A549 (cell line): ENCODE results near the gene EPS8L2.

Experiments
- CTCF ChIP-seq: fragments of >200 bp; sonication (Bioruptor Twin); formaldehyde crosslinking; IDR thresholded peaks from 3 replicates; pipeline ENCODE4 v1.5.1; 2016
- HDAC2 ChIP-seq: fragments of 200-600 bp; sonication (generic); IDR thresholded peaks from 2 replicates; pipeline ENCODE4 v1.6.1; 2016
- HOXA7 ChIP-seq: fragments of 250-450 bp; sonication (Bioruptor Pico); IDR thresholded peaks from 2 replicates; pipeline ENCODE4 v1.5.0; 2020; ENCODE audit warnings: mild to moderate bottlenecking, moderate library complexity
- JUNB ChIP-seq: fragments of >200 bp; sonication (Bioruptor Twin); formaldehyde crosslinking; IDR thresholded peaks from 2 replicates; pipeline ENCODE4 v1.6.1; 2016
- KDM1A ChIP-seq: fragments of 200-600 bp; sonication (generic); IDR thresholded peaks from 2 replicates; pipeline ENCODE4 v1.6.1; 2016; ENCODE audit warnings: low read depth, mild to moderate bottlenecking
- KDM5A ChIP-seq: fragments of 200-600 bp; sonication (generic); IDR thresholded peaks from 2 replicates; pipeline ENCODE4 v1.6.1; 2016; ENCODE audit warnings: antibody characterized with exemption, mild to moderate bottlenecking
- MAFK ChIP-seq: fragments of 450-650 bp; IDR thresholded peaks from 2 replicates; pipeline ENCODE4 v1.6.1; 2014; ENCODE audit not compliant: partially characterized antibody
- MAX ChIP-seq: IDR thresholded peaks from 2 replicates; pipeline ENCODE4 v1.6.1; 2012
- MYC ChIP-seq: IDR thresholded peaks from 2 replicates; pipeline ENCODE4 v1.6.1; 2012; ENCODE audit warnings: mild to moderate bottlenecking, inconsistent platforms, low read length, improper control_type of control experiment, borderline replicate concordance
- POLR2A ChIP-seq: IDR thresholded peaks from 2 replicates; pipeline ENCODE4 v1.6.1; 2012; ENCODE audit warnings: mild to moderate bottlenecking, low read length
- SMC3 ChIP-seq: fragments of >200 bp; sonication (Bioruptor Twin); formaldehyde crosslinking; IDR thresholded peaks from 3 replicates; pipeline ENCODE4 v1.6.1; 2018; ENCODE audit warnings: inconsistent platforms
- SREBF2 ChIP-seq: fragments of 450-650 bp; IDR thresholded peaks from 2 replicates; pipeline ENCODE4 v1.6.1; 2014; ENCODE audit warnings: mild to moderate bottlenecking, moderate library complexity

GRCh38 chr11:699116-699508, 6.9 kb upstream of the EPS8L2 start:
- TF ChIP-seq CTCF = no peak
- TF ChIP-seq KDM5A = no peak
- TF ChIP-seq KDM1A = no peak
- no peak for TF ChIP-seq JUNB
- no peak for TF ChIP-seq HOXA7 (CRISPR knock-in tag)
- no peak for TF ChIP-seq SREBF2
- TF ChIP-seq MAFK = no peak
- no peak for TF ChIP-seq HDAC2
- no peak for TF ChIP-seq POLR2A
- TF ChIP-seq MYC = no peak
- no peak for TF ChIP-seq MAX
- TF ChIP-seq SMC3 = no peak
